ENCODE measurements around the gene LCN6. TPM values are rescaled to one million over a fixed set of nuclear protein-coding genes. Genes with fewer than 3 reads are reported as not detected.
"Not testable (repeated sequence)": the region's sequence is repeated elsewhere in the genome, so short reads cannot be mapped to it uniquely, and the experiment has no call there.

LCN6 gene
- total and polyA plus RNA-seq, 8 donors = 0.38 to 18.9 TPM; not detected in 6

DNA sequence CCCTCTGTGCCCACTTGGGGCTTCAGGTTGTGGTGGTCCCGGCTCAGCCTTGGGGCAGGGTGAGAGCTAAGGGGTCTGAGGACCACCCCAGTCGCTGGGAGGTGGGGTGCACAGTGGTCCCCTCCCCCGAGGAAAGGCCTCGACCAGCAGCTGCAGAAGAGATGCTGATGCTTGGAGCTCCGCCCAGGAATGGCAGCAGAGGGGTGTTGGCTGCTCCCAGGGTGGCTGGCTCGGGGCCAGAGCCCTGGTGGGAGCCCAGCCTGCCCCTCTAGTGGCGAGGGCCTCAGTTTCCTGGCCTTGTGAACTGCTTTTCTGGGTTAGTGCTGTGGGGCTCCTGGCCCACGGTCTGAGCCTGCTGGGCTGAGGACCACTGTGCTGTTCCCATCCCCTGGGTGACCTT lies 34.8 kb downstream of the LCN6 start:
- Histone ChIP-seq H3K9me3 (no peaks in the 10 kb centered on the region), H3K4me3 (peak overlapping the region in 1 of 2 donors; percentile 43), H3K27ac (peak overlapping the region; percentile 48 to 70), H3K36me3 (no peaks in the 10 kb centered on the region), H3K27me3 (peaks cover 0 to 58% of the 10 kb centered on the region in 2 donors), H3K4me1 (peaks cover 6 to 52% of the 10 kb centered on the region in 2 donors)
- TF ChIP-seq, protein P1, sequence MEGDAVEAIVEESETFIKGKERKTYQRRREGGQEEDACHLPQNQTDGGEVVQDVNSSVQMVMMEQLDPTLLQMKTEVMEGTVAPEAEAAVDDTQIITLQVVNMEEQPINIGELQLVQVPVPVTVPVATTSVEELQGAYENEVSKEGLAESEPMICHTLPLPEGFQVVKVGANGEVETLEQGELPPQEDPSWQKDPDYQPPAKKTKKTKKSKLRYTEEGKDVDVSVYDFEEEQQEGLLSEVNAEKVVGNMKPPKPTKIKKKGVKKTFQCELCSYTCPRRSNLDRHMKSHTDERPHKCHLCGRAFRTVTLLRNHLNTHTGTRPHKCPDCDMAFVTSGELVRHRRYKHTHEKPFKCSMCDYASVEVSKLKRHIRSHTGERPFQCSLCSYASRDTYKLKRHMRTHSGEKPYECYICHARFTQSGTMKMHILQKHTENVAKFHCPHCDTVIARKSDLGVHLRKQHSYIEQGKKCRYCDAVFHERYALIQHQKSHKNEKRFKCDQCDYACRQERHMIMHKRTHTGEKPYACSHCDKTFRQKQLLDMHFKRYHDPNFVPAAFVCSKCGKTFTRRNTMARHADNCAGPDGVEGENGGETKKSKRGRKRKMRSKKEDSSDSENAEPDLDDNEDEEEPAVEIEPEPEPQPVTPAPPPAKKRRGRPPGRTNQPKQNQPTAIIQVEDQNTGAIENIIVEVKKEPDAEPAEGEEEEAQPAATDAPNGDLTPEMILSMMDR (IDR thresholded peaks at IDR 0.05) = no peak
- intact Hi-C loops (cut with DNase I) = no loop called here
- no peak for DNase-seq
- ATAC-seq = no peak

DNA sequence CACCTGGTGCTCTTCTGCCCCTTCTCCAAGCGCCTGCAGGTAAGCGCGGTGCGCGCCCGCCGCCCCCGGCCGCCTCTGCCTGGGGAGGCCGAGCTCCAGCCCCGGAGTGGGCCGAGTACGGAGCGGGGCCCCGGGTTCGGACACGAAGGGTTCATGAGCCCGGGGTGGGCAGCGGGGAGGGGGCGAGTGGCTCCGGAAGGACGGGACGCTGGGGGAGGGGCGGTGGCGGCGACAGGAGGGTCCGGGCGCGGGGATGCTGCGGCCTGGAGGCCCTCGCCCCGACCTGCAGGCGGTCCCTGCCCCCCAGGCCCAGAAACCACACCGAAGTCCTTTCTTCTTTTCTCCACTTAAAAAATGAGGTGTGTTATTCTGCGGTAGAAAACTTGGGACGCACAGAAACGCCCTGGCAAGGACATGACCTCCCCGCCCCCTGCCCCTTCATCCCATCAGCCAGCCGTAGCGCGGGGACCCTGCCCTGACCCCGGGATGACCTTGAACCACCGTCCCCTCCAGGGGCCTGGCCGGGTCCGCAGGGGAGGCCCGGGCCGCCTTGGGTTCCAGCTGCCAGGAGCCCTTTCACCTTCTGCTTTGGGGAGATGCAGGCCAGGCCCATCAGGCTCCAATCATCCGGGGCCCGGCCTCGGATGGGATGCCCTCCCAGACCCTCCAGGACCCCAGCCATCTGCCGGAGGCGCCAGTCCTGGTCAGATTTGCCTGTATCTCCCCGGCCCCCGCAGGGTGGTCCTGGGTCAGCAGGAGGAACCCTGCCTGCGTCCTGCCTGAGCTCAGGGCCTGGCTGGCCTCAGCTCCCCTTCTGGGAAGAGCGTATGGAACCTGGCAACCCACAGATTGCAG lies 35.4 kb downstream of the LCN6 start:
- ATAC-seq (no peak), DNase-seq (peak in 1 of 4 donors; percentile 80)
- TF ChIP-seq, protein P1 (IDR thresholded peaks at IDR 0.05) = no peak
- intact Hi-C loops (cut with DNase I) = no loop called here
- peak overlapping the region; percentile 7 to 48 for H3K27ac ChIP-seq
- no peaks in the 10 kb centered on the region for H3K36me3 ChIP-seq
- H3K4me1 ChIP-seq = peaks cover 6 to 50% of the 10 kb centered on the region in 2 donors
- no peaks in the 10 kb centered on the region for H3K9me3 ChIP-seq
- peaks cover 0 to 54% of the 10 kb centered on the region in 2 donors for H3K27me3 ChIP-seq
- H3K4me3 ChIP-seq = peak overlapping the region; percentile 33 to 43

DNA sequence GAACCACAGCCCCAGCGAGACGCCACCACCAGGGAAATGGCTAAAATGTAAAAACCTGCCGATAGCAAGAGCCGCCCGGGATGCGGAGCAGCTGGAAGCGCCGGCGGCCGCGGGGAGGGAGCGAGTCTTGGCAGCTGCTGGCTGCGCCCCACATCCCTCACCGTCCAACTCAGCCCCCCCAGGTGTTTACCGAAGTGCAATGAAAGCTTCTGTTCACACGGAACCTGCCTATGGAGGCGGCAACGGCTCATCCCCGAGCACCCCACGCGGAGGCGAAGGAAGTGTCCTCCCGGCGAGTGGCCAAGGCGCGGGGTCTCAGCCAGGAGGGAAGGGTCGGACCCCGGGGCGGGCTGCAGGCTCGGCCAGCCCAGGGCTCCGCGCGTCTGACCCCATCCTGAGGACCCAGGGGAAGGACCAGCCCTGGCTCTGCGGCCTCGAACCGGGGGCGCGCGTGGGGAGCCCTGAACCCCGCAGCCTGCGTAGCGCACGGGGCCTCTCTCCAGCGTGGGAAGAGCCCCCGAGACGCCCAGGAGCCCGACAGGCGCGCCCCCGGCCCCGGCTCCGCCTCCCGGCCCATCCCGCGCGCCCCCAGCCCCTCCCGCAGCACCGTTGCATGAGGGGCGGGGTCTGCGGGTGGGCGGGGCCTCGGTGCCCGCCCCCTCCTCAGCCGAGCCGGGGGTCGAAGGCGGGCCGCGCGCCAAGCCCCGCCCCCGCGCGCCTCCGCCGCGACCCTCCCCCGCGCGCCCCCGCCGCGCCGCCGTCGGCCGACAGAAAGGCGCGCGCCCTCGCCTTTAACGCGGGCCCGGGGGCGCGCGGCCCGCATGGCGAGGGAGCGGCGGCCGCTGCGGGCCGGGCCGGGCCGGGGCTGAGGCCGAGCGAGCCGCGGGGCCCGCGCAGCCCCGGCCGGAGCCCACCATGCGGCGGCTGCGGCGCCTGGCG lies 36.3 kb downstream of the LCN6 start, which contains the start of gene DIPK1B:
DIPK1B (plus strand) TSS at position 822 of the 939 bp plus-strand sequence; CDS start at position 916, 94 bp downstream.
- peak within 1 kb of the TSS; percentile 33 to 43 for H3K4me3 ChIP-seq
- intact Hi-C loops (cut with DNase I) = no loop called here
- TF ChIP-seq, protein P1 (IDR thresholded peaks at IDR 0.05) = no peak
- DNase-seq (peak in 3 of 4 donors; percentile 59 to 75 (median 68)), ATAC-seq (peak; percentile 27)
- H3K36me3 ChIP-seq = no peaks in the 10 kb centered on the region
- H3K9me3 ChIP-seq = no peaks in the 10 kb centered on the region
- peak within 1 kb of the TSS; percentile 7 to 48 for H3K27ac ChIP-seq
- peaks cover 6 to 50% of the 10 kb centered on the region in 2 donors for H3K4me1 ChIP-seq
- peaks cover 0 to 50% of the 10 kb centered on the region in 2 donors for H3K27me3 ChIP-seq

DNA sequence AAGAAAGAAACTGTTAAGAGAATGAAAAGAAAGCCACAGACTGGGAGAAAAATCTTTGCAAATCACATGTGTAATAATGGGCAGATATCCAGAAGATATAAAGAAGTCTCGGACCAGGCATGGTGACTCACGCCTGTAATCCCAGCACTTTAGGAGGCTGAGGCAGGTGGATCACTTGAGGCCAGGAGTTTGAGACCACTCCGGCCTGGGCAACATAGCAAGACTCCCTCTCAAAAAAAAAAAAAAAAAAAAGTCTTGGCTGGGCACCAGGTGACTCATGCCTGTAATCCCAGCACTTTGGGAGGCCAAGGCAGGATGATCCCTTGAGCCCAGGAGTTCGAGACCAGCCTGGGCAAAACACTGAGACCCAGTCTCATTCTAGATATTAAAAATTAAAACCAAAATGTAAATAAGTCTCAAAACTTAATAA lies 37.1 kb downstream of the LCN6 start:
- intact Hi-C loops (cut with DNase I); H3K4me3 ChIP-seq; H3K9me3 ChIP-seq; H3K36me3 ChIP-seq; DNase-seq: not testable (repeated sequence)
- Histone ChIP-seq H3K4me1 (peaks cover 6 to 45% of the 10 kb centered on the region in 2 donors), H3K27ac (peak overlapping the region in 1 of 2 donors; percentile 5), H3K27me3 (peaks cover 0 to 50% of the 10 kb centered on the region in 2 donors)
- ATAC-seq = peak; percentile 8

DNA sequence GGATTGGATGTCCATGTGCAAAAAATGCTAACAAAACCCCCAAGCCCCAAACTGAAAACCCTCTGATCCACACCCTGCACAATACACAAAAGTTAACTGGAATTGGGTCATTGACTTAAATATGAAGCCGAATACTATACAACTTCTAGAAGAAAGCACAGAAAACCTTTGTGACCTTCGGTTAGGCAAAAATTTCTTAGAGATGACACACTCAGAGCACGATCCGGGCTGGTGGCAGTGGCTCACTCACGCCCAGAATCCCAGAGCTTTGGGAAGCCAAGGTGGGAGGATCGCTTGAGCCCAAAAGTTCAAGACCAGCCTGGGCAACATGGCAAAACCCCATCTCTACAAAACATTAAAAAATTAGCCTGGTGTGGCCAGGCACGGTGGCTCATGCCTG lies 37.8 kb downstream of the LCN6 start:
- H3K9me3 ChIP-seq = no peaks in the 10 kb centered on the region
- TF ChIP-seq, protein P1 (IDR thresholded peaks at IDR 0.05) = no peak
- peaks cover 0 to 49% of the 10 kb centered on the region in 2 donors for H3K27me3 ChIP-seq
- ATAC-seq (no peak), DNase-seq (no peak)
- no peak overlapping the region for H3K27ac ChIP-seq
- intact Hi-C loops (cut with DNase I) = no loop called here
- no peak overlapping the region for H3K4me3 ChIP-seq
- no peaks in the 10 kb centered on the region for H3K36me3 ChIP-seq
- peaks cover 6 to 38% of the 10 kb centered on the region in 2 donors for H3K4me1 ChIP-seq

Measured in left lung (tissue), 10 donors.